RWPE2 (cell line): ENCODE data around the gene ITCH.
"Not testable (repeated sequence)": the region's sequence is repeated elsewhere in the genome, so short reads cannot be mapped to it uniquely, and the experiment has no call there.

Experiments
- ATAC-seq: fragments of 200-7000 bp; cut with Tn5 transposase; 3 replicates; pipeline ENCODE4 v1.9.1; 2021; ENCODE audit warnings: low read depth
- DNase-seq: peaks from one replicate; pipeline ENCODE4 v3.0.0-alpha.2; 2020; ENCODE audit warnings: low spot score
- H3K27ac ChIP-seq: fragments of 450-650 bp; 2 replicates; pipeline ENCODE4 v1.5.1; 2017; ENCODE audit warnings: mild to moderate bottlenecking; ENCODE audit not compliant: poor library complexity, severe bottlenecking
- H3K27me3 ChIP-seq: fragments of 250-450 bp; sonication (Bioruptor Pico); 2 replicates; pipeline ENCODE4 v1.5.1; 2021; ENCODE audit warnings: mild to moderate bottlenecking, moderate library complexity; ENCODE audit not compliant: insufficient read depth, poor library complexity, severe bottlenecking
- H3K36me3 ChIP-seq: fragments of 250-450 bp; sonication (Bioruptor Pico); 2 replicates; pipeline ENCODE4 v1.5.1; 2020; ENCODE audit warnings: low read depth, mild to moderate bottlenecking, moderate library complexity
- H3K4me1 ChIP-seq: fragments of 250-450 bp; sonication (Bioruptor Pico); 2 replicates; pipeline ENCODE4 v1.5.1; 2021; ENCODE audit warnings: mild to moderate bottlenecking, moderate library complexity; ENCODE audit not compliant: insufficient read depth, poor library complexity, severe bottlenecking
- H3K4me3 ChIP-seq: fragments of 250-450 bp; sonication (Bioruptor Pico); 2 replicates; pipeline ENCODE4 v1.5.1; 2021; ENCODE audit warnings: mild to moderate bottlenecking, moderate library complexity; ENCODE audit not compliant: severe bottlenecking
- H3K9me3 ChIP-seq: fragments of 250-450 bp; sonication (Bioruptor Pico); 2 replicates; pipeline ENCODE4 v1.5.1; 2021; ENCODE audit warnings: mild to moderate bottlenecking, moderate library complexity; ENCODE audit not compliant: severe bottlenecking
- CTCF ChIP-seq: fragments of 450-650 bp; IDR thresholded peaks from one replicate; pipeline ENCODE4 v1.5.1; 2017; ENCODE audit warnings: mild to moderate bottlenecking, moderate library complexity; ENCODE audit not compliant: poor library complexity, severe bottlenecking

ITCH gene

GRCh38 chr20:34403063-34403827 lies 40.2 kb downstream of the ITCH start:
- Histone ChIP-seq H3K27me3 (no peaks in the 10 kb centered on the region), H3K9me3 (no peaks in the 10 kb centered on the region), H3K4me1 (peaks cover 43% of the 10 kb centered on the region), H3K27ac (peak overlapping the region; percentile 57), H3K4me3 (no peak overlapping the region), H3K36me3 (peaks cover 86% of the 10 kb centered on the region)
- ATAC-seq = no peak
- no peak for DNase-seq
- no peak for TF ChIP-seq CTCF

GRCh38 chr20:34403908-34404307 lies 40.8 kb downstream of the ITCH start:
- H3K4me1 ChIP-seq = peaks cover 43% of the 10 kb centered on the region
- no peak overlapping the region for H3K4me3 ChIP-seq
- peak overlapping the region; percentile 57 for H3K27ac ChIP-seq
- DNase-seq = no peak
- H3K9me3 ChIP-seq = no peaks in the 10 kb centered on the region
- no peak for TF ChIP-seq CTCF
- no peaks in the 10 kb centered on the region for H3K27me3 ChIP-seq
- no peak for ATAC-seq
- H3K36me3 ChIP-seq = peaks cover 86% of the 10 kb centered on the region

GRCh38 chr20:34404803-34405202 lies 41.7 kb downstream of the ITCH start:
- Histone ChIP-seq H3K27me3 (no peaks in the 10 kb centered on the region), H3K9me3 (no peaks in the 10 kb centered on the region), H3K4me3 (no peak overlapping the region), H3K36me3 (peaks cover 86% of the 10 kb centered on the region), H3K27ac (no peak overlapping the region), H3K4me1 (peaks cover 34% of the 10 kb centered on the region)
- ATAC-seq (no peak), DNase-seq (no peak)
- TF ChIP-seq CTCF = no peak

GRCh38 chr20:34405247-34405651 lies 42.2 kb downstream of the ITCH start:
- not testable (repeated sequence) for H3K27me3 ChIP-seq, H3K27ac ChIP-seq, H3K4me3 ChIP-seq, H3K9me3 ChIP-seq, DNase-seq, ATAC-seq
- Histone ChIP-seq H3K36me3 (peaks cover 86% of the 10 kb centered on the region), H3K4me1 (peaks cover 29% of the 10 kb centered on the region)

GRCh38 chr20:34405942-34406341 lies 42.9 kb downstream of the ITCH start:
- ATAC-seq, H3K4me3 ChIP-seq, H3K27ac ChIP-seq, H3K27me3 ChIP-seq, DNase-seq, H3K9me3 ChIP-seq: not testable (repeated sequence)
- H3K36me3 ChIP-seq = peaks cover 90% of the 10 kb centered on the region
- H3K4me1 ChIP-seq = peaks cover 22% of the 10 kb centered on the region

GRCh38 chr20:34407962-34408474 lies 44.9 kb downstream of the ITCH start:
- H3K36me3 ChIP-seq = peaks cover 90% of the 10 kb centered on the region
- no peak overlapping the region for H3K4me3 ChIP-seq
- TF ChIP-seq CTCF = no peak
- no peak for DNase-seq
- ATAC-seq = peak; percentile 16; the same call in 1 of the 3 replicates
- H3K9me3 ChIP-seq = no peaks in the 10 kb centered on the region
- no peaks in the 10 kb centered on the region for H3K27me3 ChIP-seq
- H3K4me1 ChIP-seq = peaks cover 1% of the 10 kb centered on the region
- no peak overlapping the region for H3K27ac ChIP-seq
